Activated CD4-positive, alpha-beta T cell treated with anti-CD3 and anti-CD28 coated beads for 4 hours (primary cell): Measurements from ENCODE around the gene GYS1.
A peak's percentile ranks its signal among the peaks of the same experiment; 100 is the strongest.

ENCODE experiments used
- DNase-seq, 2 donors: peaks; one replicate each; pipeline ENCODE4 v3.0.0-alpha.2; 2020

The GYS1 gene

DNA sequence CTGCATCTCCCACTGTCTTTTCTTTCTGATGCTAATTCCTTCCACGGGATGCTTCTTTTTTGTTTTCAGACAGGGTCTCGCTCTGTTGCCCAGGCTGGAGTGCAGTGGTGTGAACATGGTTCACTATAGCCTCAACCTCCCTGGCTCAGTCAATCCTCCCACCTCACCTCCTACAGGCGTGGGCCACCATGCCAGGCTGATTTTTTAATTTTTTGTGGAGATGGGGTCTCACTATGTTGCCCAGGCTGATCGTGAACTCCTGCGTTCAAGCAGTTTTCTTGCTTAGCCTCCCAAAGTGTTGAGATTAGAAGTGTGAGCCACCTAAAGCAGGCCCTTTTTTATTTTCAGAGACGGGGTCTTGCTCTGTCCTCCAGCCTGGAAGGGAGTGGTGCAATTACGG, 4.8 kb downstream of the GYS1 start:
- no peak for DNase-seq

DNA sequence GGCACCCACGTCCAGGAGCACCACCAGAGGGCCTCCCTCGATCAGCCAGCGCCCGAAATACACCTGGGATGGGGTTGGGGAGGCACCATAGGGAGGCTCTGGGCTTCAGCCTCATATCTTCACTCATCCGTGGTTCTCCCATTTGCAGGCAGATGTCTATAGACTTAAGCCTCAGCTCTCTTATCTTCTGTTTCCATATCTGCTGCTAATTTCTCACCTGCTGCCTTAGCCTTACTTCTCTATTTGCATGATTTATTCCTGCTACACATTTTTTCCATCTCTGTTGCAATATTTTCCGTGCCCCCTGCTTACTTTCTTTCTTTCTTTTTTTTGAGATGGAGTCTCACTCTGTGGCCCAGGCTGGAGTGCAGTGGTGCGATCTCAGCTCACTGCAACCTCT, 5.8 kb downstream of the GYS1 start:
- no peak for DNase-seq

DNA sequence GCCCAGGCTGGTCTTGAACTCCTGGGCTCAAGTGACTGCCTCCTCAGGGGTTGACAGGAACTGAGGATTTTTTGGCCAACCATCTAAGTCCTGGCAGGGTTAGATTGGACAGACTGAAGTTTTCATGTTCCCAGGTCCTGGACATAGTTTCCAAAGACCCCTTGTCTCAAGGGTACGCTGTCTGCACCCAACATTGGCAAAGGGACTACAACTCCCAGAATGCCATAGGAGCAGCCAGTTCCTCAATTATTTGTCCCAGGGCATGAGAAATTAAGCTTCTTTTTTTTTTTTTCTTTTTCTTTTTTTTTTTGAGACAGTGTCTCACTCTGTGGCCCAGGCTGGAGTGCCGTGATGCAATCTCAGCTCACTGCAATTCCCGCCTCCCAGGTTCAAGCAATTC, 6.9 kb downstream of the GYS1 start:
- no peak for DNase-seq

DNA sequence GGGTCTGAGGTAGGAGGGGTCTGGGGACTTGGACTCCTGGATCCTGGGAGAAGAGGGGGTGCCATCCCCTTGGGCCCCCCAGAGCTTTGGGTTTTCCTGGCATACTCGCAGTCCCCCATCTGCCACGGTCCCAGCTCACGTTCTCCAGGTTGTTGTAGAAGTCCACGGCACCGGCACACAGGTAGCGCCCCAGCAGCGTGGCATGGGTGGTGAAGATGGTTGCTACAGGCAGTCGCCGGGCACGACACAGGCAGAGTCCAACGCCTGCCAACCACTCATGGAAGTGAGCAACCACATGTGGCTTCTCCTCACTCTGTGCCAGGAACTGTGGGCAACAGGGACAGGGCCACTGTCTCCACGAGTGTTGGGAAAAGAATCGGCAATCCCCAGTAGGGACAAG, 7.4 kb downstream of the GYS1 start:
- no peak for DNase-seq

DNA sequence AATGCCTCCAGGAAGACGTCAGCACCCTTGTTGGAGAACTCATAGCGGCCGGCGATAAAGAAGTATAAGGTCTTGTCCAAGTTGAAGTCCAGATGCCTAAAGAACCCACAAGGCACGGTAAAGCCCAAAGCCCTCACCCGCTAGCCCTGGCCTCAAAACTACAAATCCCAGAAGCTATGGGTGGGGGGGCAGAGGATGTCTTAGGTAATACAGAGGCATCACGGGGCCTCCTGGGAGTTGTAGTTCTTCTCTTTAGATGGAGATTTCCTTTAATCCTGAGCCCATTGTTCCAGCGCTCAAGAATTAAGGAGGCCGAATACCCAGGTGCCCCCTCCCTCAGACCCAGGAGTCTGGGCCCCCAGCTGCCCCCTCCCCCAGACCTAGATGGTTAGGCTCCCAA, 10.8 kb downstream of the GYS1 start:
- DNase-seq, result no peak

DNA sequence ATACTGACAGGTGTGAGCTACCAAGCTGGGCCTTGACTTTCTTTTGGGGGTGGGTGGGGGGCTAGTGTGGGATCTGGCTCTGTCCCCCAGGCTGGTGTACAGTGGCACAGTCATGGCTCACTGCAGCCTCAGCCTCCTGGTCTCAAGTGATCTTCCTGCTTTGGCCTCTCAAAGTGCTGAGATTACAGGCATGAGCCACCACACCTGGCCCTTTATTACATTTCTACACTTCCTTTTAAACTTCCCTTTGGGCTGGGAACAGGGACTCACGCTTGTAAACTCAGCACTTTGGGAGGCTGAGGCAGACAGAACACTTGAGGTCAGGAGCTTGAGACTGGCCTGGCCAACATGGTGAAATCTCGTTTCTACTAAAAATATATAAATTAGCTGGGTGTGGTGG, 16.0 kb downstream of the GYS1 start:
- no peak for DNase-seq

DNA sequence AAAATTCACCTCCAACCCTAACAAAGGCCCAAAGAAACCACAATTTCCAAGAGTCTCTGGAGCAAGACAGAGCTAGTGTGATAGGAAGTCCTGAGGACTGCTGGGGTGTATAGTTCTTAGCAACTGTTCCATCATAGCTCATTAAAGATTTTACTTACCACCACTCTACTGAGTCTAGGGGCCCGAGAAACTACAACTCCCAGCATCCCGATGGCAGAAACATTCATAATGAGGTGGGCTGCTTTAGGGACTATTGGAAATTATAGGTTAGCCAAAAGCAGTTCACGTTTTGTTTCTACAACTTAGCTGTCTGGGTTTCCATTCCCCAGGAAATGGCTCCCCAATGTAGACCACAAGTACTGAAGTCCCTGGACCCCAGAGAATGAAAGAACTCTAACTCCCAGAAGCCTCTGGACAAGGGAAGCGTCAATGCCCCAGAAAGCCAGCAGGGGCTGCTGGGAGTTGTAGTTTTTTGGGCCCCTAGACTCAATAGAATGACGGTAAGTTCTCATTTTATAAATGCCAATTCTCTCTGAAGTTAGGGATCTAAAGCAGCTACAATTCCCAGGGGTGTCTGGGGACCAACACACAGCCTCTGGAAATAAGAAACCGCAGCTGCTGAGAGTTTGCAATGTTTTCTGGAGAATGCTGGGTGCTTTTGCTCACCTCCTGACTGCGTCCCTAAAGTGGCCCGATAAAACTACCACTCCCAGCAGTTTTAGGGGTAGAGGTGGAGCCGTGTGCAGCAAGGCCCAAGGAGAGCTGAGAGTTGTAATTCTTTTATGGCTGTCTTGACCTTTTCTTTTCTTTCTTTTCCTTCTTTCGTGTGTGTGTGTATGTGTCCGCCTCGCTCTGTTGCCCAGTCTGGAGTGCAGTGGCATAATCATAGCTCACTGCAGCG, 16.9 kb downstream of the GYS1 start:
- DNase-seq, result no peak

DNA sequence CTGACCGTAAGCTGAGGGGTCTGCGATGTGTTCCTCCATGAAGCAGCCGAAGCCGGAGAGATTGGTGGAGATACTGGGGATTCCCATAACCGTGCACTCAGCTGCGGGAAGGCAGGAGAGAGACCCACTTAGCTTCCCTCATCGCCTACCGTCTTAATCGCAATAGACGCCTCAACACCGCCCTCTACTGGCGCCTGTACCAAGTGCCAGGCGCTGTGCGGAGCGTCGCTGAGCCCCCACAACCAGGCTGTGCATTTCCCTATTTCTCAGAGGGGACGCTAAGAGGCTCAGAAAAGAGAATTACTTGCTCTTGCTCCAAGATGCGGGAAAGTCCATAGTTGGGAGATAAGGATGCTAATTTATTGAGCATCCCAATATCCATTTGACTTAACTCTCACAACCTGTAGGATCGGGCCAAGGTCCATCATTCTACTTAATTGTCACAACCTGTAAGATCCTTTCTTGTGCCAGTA, 22.1 kb downstream of the GYS1 start:
- peak; percentile 81 to 85 for DNase-seq

DNA sequence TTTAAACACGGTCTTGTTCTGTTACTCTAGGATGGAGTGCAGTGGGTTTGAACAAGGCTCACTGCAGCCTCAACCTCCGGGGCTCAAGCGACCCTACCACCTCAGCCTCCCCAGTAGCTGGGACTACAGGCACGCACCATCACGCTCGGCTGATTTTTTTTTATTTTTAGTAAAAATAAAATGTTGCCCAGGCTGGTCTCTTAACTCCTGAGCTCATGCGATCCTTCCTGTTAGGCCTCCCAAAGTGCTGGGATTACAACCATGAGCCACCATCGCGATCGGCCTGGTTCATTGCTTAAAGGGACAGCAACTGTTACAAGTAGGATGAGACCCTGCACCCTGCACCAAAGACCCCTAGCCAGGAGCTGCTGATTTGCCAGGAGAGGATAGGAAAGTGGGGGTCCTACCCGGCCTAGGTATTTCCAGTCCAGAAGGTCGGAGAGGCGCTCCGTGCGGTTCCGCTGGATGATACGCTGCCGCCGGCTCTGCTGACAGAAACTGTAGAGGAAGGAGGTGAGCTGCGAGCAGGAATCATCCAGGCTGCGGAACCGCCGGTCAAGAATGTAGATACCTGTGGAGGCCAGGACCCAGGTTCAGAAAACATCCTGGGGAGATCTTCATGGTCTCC, 22.9 kb downstream of the GYS1 start:
- no peak for DNase-seq

DNA sequence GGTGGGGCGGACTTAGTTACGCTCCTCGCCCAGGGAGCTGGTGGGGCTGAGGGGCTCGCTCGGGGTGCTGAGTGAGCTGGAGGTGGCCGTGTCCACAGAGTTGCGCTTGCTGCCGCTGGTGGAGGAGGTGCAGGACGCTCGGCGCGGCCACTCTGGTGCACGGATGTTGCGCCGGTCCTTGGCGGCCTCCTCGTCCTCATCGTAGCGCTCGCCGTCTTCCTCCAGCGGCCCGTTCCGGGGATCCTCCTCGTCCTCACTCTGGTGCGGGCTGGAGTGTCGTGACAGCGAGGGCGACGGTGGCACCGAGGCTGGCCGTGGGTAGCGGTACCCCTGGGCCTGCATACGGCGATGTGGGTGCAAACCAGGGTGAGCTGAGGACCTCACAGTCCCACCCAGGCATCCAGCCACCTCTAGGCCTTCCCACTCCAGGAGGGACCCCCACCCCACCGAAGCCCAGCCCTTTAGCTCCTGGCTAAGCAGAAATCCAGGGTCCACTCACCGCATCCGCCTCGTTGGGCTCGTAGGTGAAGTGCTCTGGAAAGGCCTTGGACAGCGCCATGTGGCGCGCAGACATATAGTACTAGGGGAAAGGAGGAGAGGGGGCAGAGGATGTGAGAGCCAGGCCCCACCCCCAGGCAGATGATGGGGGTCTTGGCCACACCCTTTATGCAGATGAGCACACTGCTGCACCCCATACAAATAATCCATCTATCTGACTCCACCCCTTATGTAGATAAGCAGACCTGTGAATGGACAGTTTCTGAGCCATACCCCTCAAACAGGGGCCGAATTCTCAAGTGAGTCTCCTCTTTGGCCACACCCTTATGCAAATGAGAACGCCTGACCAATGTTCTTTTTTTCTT, 23.6 kb downstream of the GYS1 start:
- no peak for DNase-seq

DNA sequence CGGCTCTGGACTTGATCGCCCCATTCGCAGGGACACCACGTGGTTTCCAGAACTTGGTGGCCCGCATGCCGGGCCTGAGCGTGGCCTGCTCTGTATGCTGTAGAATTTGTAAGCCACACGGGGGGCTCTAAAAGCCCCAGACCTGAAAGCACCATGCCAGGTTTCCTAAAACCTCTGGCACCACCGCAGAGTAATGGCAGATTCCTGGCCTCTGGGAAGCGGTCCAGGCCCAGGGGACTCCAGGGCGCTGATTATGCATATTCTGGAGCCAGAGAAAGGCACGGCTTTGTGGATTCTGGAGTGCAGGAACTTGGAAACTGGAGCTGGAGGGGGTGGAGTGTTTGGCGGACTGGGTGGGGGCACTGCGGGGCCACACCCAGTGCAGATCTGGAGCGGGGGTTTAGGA, 24.3 kb downstream of the GYS1 start:
- DNase-seq, result no peak

DNA sequence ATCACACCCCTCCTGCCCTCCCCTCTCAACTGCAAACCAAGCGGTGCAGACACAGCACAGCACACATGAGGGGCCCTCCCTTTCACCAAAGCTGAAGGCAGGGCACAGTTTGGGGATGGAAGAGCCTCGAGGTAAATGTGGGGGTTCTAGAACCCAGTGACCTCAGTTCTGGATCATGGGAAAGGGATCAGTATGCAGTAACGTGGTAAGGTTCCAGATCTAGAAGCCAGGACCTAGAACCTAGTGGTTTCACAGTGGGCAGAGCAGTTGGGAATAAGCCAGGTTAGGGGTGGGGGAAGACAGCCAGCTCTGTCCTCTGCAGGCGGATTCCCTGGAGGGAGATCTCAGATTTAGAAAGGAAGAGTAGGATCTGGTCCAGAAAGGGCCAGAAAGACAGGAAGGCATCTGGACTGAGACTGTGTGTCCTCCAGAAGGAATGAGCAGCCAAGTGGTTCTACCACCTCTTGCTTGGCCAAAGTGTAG, 24.9 kb downstream of the GYS1 start:
- DNase-seq, result no peak

DNA sequence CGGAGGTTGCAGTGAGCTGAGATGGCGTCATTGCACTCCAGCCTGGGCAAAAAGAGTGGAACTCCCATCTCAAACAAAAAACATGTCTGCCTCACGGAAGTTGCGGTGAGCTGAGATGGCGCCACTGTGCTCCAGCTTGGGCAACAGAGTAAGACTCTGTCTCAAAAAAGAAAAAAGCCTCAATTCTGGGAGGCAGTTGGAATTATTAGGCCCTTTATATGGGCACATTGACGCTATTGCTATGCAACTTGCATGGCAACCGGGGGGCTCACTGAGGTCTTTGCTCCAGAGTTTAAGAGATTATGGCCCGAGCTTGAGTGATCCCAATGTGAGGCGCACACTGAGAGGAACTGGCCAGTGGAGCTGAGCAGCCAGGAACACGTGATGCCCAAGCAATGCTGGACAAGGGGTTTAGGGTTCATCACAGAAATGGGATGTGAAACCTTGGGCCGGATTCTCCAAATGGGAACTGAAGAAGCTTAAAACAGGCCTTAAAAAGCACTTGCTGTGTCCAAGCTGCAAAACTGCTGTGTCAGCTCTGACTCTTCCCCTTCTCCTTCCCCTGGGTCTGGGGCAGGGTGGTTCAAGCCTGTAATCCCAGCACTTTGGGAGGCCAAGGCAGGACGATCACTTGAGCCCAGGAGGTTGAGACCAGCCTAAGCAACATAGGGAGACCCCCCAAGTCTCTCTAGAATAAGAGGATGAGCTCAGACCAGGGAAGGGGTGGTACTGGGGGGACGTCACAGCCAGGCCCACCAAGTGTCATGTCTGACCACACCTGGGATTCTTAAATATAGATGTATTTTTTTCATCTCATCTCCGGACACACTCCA, 25.5 kb downstream of the GYS1 start:
- DNase-seq, result no peak

DNA sequence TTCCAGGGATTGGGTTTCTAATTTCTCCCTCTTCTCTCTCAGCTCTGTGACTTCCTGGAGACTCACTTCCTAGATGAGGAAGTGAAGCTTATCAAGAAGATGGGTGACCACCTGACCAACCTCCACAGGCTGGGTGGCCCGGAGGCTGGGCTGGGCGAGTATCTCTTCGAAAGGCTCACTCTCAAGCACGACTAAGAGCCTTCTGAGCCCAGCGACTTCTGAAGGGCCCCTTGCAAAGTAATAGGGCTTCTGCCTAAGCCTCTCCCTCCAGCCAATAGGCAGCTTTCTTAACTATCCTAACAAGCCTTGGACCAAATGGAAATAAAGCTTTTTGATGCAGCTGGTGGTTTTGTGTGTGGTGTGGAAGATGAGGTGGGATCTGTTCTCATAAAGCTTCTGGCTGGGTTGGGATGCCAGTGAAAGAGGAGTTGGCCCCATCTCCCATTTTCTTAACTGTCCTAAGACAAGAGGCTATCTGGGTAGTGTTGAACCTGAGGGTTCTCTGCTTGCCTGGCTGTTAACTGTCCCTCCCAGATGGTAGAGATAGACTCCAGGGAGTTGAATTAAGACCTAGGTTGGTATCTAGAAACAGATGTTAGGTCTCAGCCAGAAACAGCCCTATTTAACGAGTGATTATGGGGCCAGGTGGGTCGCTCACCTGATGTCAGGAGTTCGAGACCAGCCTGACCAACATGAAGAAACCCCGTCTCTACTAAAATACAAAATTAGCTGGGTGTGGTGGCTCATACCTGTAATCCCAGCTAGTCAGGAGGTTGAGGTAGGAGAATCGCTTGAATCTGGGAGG, 26.4 kb downstream of the GYS1 start:
- DNase-seq, result no peak

DNA sequence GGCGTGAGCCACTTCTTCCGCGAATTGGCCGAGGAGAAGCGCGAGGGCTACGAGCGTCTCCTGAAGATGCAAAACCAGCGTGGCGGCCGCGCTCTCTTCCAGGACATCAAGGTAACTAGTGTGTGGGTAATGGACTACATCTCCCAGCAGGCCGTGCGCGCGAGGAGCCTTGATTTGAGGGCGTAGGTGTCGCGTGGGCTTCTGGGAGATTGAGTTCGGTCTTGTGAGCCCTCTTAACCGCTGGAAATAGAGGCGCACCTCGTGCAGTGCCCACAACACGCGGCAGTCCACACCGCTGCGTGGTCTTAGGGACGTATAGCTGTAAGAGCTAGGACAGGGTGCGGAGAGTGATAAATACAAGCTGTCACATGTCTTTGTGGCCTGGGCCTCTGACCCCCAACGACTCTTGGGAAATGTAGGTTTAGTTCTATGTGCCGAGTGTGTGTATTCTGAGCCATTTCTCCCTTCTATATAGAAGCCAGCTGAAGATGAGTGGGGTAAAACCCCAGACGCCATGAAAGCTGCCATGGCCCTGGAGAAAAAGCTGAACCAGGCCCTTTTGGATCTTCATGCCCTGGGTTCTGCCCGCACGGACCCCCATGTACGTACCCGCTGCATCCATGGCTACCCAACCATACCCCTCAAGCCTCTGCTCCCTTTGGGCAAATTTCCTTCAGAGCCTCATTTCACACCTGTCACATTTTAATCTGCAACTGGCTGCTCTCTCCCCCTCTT, 27.1 kb downstream of the GYS1 start:
- peak; percentile 90 to 92 for DNase-seq

DNA sequence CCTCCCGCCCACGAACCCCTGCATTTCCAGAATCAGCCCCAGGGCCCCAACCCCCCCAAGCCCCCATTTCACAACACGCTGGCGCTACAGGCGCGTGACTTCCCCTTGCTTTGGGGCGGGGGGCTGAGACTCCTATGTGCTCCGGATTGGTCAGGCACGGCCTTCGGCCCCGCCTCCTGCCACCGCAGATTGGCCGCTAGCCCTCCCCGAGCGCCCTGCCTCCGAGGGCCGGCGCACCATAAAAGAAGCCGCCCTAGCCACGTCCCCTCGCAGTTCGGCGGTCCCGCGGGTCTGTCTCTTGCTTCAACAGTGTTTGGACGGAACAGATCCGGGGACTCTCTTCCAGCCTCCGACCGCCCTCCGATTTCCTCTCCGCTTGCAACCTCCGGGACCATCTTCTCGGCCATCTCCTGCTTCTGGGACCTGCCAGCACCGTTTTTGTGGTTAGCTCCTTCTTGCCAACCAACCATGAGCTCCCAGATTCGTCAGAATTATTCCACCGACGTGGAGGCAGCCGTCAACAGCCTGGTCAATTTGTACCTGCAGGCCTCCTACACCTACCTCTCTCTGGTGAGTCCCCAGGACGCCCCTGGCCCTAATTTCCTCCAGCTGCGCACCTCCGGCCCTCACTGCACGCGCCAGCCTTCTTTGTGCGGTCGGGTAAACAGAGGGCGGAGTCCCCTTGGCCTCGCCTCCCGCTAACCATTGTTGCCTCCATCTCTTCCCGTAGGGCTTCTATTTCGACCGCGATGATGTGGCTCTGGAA, 27.9 kb downstream of the GYS1 start, which contains the start of gene FTL:
TSS of gene FTL (plus strand) at position 270 of the 766 bp plus-strand sequence. CDS start at position 469, 199 bp downstream.
- DNase-seq, result peak; percentile 73 to 84

DNA sequence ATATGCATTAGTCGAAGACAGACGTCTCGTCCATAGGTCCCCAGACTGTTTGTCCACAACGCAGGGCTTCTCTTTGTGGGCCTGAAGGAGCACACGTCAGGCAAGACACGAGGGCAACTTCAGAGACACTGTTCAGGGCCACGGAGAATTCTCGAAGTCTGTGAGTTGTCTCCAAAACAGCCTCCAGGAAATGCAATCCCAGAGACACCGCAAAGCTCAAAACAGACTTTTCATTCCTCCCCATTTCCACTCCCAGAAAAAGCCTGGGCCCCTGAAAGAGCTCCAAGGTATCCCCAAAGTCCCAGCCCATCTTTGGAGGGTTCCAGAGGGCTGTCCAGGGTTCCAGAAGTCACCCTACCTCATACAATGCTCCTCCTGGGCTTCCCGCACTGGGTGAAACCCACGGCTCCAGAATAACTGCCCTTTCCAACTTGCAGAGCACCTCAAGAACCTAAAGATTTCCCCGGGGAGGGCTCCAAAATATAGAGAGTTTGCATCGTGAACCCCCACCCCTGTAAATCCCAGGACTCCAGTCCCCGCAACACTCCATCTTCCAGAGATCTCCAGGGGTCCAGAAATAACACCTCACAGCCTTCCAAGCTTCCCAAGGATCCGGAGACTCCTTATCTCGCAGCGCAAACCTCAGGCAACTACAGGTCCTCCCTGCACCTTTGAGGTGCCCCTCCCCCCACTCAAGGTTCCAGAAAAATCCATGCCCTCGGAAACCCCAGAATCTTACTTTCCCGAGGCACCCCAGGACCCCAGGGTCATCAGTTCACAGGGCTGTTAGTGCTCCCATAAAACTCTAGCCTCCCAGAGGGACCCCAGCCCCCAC, 28.7 kb downstream of the GYS1 start:
- no peak for DNase-seq

DNA sequence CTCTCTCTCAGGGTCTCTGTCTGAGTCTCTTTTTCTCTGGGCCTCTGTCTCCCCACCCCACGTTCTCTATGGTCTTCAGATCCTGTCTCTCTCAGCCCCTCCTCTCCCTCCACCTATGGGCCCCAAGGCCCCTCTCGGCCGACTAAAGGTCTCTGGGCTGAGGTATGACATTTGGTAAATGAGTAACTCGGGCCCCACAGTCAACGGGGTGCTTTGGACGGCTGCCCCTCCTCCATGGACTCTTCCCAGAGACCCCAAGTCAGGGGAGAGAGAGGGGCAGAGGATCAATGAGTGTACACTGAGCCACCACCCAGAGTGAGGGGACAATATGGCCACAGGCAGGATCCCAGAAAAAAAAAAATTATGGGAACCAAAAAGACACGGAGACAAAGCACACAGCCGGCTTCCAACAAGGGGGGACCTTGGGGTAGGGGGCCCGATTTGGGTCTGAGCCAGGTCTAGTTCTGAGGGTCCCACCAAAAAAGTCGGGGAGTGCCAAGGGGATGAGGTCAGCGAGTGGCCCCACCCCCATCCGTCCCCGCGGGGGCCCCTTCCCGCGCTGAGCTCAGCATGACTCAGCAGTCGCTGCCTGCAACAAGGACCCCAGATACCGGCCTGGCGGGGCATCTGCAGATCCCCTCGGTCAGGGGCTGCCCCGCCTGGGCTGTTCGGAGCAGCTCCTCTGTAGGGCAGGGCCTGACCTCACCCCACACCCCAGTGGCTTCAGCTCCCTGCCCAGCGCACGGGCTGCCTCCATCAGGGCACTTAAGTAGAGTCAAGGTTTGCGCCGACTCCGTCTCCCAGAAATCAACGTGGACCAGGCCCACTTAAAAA, 29.5 kb downstream of the GYS1 start:
- peak; percentile 52 to 64 for DNase-seq
